Loucy (cell line): ENCODE measurements around the gene AHRR.

Experiments
- EZH2phosphoT487 ChIP-seq: fragments of 200-600 bp; IDR thresholded peaks from 2 replicates; pipeline ENCODE4 v1.6.1; 2018; ENCODE audit warnings: antibody characterized with exemption, mild to moderate bottlenecking, moderate library complexity, borderline replicate concordance
- TF ChIP-seq, protein P1 (sequence below): fragments of 200-600 bp; sonication (generic); conservative IDR thresholded peaks from 2 replicates; pipeline ENCODE4 v1.5.1; 2014; ENCODE audit warnings: mild to moderate bottlenecking, antibody characterized with exemption, low read length

- TF ChIP-seq, protein P1, sequence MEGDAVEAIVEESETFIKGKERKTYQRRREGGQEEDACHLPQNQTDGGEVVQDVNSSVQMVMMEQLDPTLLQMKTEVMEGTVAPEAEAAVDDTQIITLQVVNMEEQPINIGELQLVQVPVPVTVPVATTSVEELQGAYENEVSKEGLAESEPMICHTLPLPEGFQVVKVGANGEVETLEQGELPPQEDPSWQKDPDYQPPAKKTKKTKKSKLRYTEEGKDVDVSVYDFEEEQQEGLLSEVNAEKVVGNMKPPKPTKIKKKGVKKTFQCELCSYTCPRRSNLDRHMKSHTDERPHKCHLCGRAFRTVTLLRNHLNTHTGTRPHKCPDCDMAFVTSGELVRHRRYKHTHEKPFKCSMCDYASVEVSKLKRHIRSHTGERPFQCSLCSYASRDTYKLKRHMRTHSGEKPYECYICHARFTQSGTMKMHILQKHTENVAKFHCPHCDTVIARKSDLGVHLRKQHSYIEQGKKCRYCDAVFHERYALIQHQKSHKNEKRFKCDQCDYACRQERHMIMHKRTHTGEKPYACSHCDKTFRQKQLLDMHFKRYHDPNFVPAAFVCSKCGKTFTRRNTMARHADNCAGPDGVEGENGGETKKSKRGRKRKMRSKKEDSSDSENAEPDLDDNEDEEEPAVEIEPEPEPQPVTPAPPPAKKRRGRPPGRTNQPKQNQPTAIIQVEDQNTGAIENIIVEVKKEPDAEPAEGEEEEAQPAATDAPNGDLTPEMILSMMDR, result no peak
- no peak for TF ChIP-seq EZH2phosphoT487
Measured at GRCh38 chr5:367358-368130, 46.0 kb downstream of the AHRR start.
